Fibroblast of lung (primary cell): ENCODE results near the gene SAFB2.

Experiments
- EZH2 ChIP-seq: IDR thresholded peaks from 2 replicates; pipeline ENCODE4 v1.5.1; 2012; ENCODE audit warnings: low read length, control low read depth, mild to moderate bottlenecking; ENCODE audit errors: missing control alignments
- TF ChIP-seq, protein P1 (sequence below), 2 donors: IDR thresholded peaks in 1 of 2; conservative IDR thresholded peaks in 1 of 2; 1 replicate in 1 of 2; 2 replicates in 1 of 2; pipeline ENCODE4 v1.5.1; 2011 to 2012; ENCODE audit warnings: low read length in 2 of 2, control low read depth in 1 of 2, inconsistent platforms in 1 of 2, low read depth in 1 of 2, mild to moderate bottlenecking in 1 of 2

DNA sequence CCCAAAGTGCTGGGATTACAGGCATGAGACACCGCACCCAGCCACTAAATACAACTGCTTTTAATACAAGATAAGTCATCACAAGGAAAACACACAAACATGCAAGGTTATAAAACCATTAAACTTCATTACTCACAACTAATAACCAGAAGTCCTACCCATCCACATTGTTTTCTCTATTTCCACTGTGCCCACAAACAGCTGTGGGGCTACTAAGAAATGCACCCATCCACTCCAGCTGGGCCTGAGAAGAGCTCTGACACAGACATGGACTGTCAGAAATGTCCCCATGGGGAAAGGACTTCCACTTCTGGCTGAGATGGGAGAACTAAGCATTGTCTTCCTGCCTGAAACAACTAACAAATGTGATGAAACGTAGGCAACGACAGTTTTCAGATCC is 17.2 kb downstream of the SAFB2 start:
- no peak for TF ChIP-seq EZH2
- TF ChIP-seq, protein P1, sequence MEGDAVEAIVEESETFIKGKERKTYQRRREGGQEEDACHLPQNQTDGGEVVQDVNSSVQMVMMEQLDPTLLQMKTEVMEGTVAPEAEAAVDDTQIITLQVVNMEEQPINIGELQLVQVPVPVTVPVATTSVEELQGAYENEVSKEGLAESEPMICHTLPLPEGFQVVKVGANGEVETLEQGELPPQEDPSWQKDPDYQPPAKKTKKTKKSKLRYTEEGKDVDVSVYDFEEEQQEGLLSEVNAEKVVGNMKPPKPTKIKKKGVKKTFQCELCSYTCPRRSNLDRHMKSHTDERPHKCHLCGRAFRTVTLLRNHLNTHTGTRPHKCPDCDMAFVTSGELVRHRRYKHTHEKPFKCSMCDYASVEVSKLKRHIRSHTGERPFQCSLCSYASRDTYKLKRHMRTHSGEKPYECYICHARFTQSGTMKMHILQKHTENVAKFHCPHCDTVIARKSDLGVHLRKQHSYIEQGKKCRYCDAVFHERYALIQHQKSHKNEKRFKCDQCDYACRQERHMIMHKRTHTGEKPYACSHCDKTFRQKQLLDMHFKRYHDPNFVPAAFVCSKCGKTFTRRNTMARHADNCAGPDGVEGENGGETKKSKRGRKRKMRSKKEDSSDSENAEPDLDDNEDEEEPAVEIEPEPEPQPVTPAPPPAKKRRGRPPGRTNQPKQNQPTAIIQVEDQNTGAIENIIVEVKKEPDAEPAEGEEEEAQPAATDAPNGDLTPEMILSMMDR (conservative IDR thresholded peaks at IDR 0.05 in 1 of 2, IDR thresholded peaks at IDR 0.05 in 1 of 2; ENCODE audit: low read depth in 1 of 2, low read length in 2 of 2), result no peak
